Endodermal cell (in vitro differentiated cells): ENCODE results near the gene RNF224. TPM values are rescaled to one million over a fixed set of nuclear protein-coding genes. Genes with fewer than 3 reads are reported as not detected.

Experiments
- DNase-seq: peaks from one replicate; pipeline ENCODE4 v3.0.0-alpha.2; 2017
- H3K27ac ChIP-seq: 2 replicates; pipeline ENCODE4 v1.5.1; 2013; ENCODE audit warnings: mild to moderate bottlenecking, low read depth, low read length, moderate library complexity
- H3K27me3 ChIP-seq: 2 replicates; pipeline ENCODE4 v1.6.1; 2013; ENCODE audit warnings: mild to moderate bottlenecking, low read length, moderate library complexity; ENCODE audit not compliant: insufficient read depth, control insufficient read depth, poor library complexity, severe bottlenecking
- H3K36me3 ChIP-seq: 2 replicates; pipeline ENCODE4 v1.7.0; 2013; ENCODE audit warnings: mild to moderate bottlenecking, low read length, moderate library complexity; ENCODE audit not compliant: control insufficient read depth, insufficient read depth
- H3K4me1 ChIP-seq: one replicate; pipeline ENCODE4 v1.7.0; 2013; ENCODE audit warnings: low read length; ENCODE audit not compliant: control insufficient read depth, insufficient read depth
- H3K4me3 ChIP-seq: 2 replicates; pipeline ENCODE4 v1.5.1; 2013; ENCODE audit warnings: mild to moderate bottlenecking, low read length, moderate library complexity
- H3K9ac ChIP-seq: 2 replicates; pipeline ENCODE4 v1.6.1; 2013; ENCODE audit warnings: mild to moderate bottlenecking, low read length, moderate library complexity; ENCODE audit not compliant: poor library complexity, severe bottlenecking; ENCODE audit errors: extremely low read depth
- H3K9me3 ChIP-seq: 2 replicates; pipeline ENCODE4 v1.6.1; 2013; ENCODE audit warnings: mild to moderate bottlenecking, low read length, moderate library complexity; ENCODE audit not compliant: control insufficient read depth
- H3K27ac Mint-ChIP-seq: 2 replicates; pipeline ENCODE4 v1.8.0; 2020; ENCODE audit warnings: mixed read lengths
- H3K27me3 Mint-ChIP-seq: 2 replicates; pipeline ENCODE4 v1.8.0; 2021; ENCODE audit warnings: mild to moderate bottlenecking, mixed read lengths; ENCODE audit not compliant: insufficient read depth
- H3K36me3 Mint-ChIP-seq: 2 replicates; pipeline ENCODE4 v1.8.0; 2020; ENCODE audit warnings: low read depth, mixed read lengths
- H3K4me1 Mint-ChIP-seq: 2 replicates; pipeline ENCODE4 v1.8.0; 2020; ENCODE audit warnings: mixed read lengths
- H3K4me3 Mint-ChIP-seq: 2 replicates; pipeline ENCODE4 v1.8.0; 2020; ENCODE audit warnings: mild to moderate bottlenecking, moderate library complexity, mixed read lengths
- H3K9me3 Mint-ChIP-seq: 2 replicates; pipeline ENCODE4 v1.8.0; 2020; ENCODE audit warnings: mild to moderate bottlenecking, mixed read lengths
- CTCF ChIP-seq: fragments of 200-600 bp; sonication (generic); conservative IDR thresholded peaks from 2 replicates; pipeline ENCODE4 v1.5.0; 2021; ENCODE audit warnings: antibody characterized with exemption, mild to moderate bottlenecking
- WGBS, 2 experiments: methylation state at CpG; one replicate each; pipeline versions ENCODE4 v1.1.5 to v1.1.7; 2013; ENCODE audit warnings: missing lambda C conversion rate in 2 of 2, mixed read lengths in 1 of 2; ENCODE audit not compliant: insufficient coverage in 1 of 2, insufficient read length in 1 of 2; 5-methylcytosine and 5-hydroxymethylcytosine counted together
- total RNA-seq, 2 donors: library from RNA; stranded (reverse); fragmentation: NEBNext Ultra II Directional in 1 of 2; extraction: Animal tissue kit (Norgen Biotek cat#: 25700) in 1 of 2; gene quantifications; 2 replicates in 1 of 2; 3 replicates in 1 of 2; pipeline ENCODE4 v1.2.1, GENCODE V29; 2021

RNF224 gene
- total RNA-seq, 2 donors from 2014 or later = 0.24 to 0.38 TPM

DNA sequence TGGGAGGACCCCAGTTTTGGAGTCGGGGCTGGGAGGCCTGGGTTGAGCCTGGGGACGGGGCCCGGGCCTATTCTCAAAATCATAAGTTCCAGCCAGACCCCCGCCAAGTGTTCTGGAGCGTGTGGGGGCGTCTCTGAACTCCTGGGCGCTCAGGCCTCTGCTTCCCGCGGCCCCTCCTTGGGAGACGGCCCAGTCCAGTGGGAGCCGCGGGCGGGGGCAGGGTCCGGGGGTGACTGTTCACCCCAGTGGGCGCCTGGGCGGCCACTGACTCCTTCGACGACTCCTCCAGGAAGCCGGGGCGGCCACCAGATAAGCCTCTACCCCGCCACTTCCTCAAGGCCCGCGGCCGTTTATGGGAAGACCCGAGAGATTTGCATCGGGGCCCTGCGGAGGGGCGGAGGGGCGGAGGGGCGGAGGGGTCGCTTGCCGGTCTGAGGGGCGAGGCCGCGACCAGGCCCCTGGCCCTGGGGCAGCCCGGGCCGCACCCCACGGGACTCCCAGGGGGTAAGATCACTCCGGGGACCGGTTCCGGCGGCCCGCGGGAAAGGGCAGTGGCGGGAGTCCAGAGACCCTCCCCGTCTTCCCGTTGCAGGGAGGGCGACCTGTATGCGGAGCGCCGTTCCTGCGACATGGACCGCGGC, 50.9 kb downstream of the RNF224 start:
- Mint-ChIP-seq H3K4me1 (peaks cover 20% of the 10 kb centered on the region), H3K27ac (peak overlapping the region; percentile 80), H3K36me3 (peaks cover 12% of the 10 kb centered on the region), H3K9me3 (no peaks in the 10 kb centered on the region), H3K27me3 (peaks cover 10% of the 10 kb centered on the region), H3K4me3 (peak overlapping the region; percentile 59)
- Histone ChIP-seq H3K9ac (peak overlapping the region; percentile 55), H3K4me3 (peak overlapping the region; percentile 73), H3K36me3 (peaks cover 8% of the 10 kb centered on the region), H3K4me1 (peaks cover 10% of the 10 kb centered on the region), H3K27me3 (no peaks in the 10 kb centered on the region), H3K27ac (no peak overlapping the region), H3K9me3 (no peaks in the 10 kb centered on the region)
- 36 to 56% methylated on average over 27 to 54 of the region's 54 CpGs for WGBS, 2 experiments
- DNase-seq = peak; percentile 84
- TF ChIP-seq CTCF = no peak

Other genes starting within 250 kb of the RNF224 start
- gene PTGDS, start 250.0 kb upstream of the RNF224 start, total RNA-seq = 10 to 100 TPM; 13.8 to 22.1 TPM
- gene LCNL1, start 244.5 kb upstream of the RNF224 start, total RNA-seq = 1 to 10 TPM; 1.4 to 2.2 TPM
- gene PAXX, start 235.1 kb upstream of the RNF224 start, total RNA-seq = 10 to 100 TPM; 58.3 to 66.7 TPM
- gene CLIC3, start 230.9 kb upstream of the RNF224 start, total RNA-seq = under 1 TPM in 1 of 2 donors, not detected in 1; 0.46 TPM
- 10 to 100 TPM; 21.5 to 30.0 TPM for gene ABCA2, start 199.3 kb upstream of the RNF224 start, total RNA-seq
- gene FUT7, start 195.4 kb upstream of the RNF224 start, total RNA-seq = not detected
- gene NPDC1, start 181.3 kb upstream of the RNF224 start, total RNA-seq = 10 to 100 TPM; 60.8 to 73.3 TPM
- 1 to 10 TPM; 1.2 to 2.4 TPM for gene ENTPD2, start 173.4 kb upstream of the RNF224 start, total RNA-seq
- 10 to 100 TPM; 20.8 to 24.9 TPM for gene SAPCD2, start 156.9 kb upstream of the RNF224 start, total RNA-seq
- gene UAP1L1, start 150.0 kb upstream of the RNF224 start, total RNA-seq = 1 to 10 TPM; 2.6 to 4.5 TPM
- gene MAN1B1, start 140.5 kb upstream of the RNF224 start, total RNA-seq = 10 to 100 TPM; 62.1 to 63.5 TPM
- gene DPP7, start 112.8 kb upstream of the RNF224 start, total RNA-seq = 10 to 100 TPM; 20.1 to 30.6 TPM
- under 1 TPM; 0.35 to 0.73 TPM for gene GRIN1, start 88.3 kb upstream of the RNF224 start, total RNA-seq
- gene LRRC26, start 57.5 kb upstream of the RNF224 start, total RNA-seq = under 1 TPM in 1 of 2 donors, not detected in 1; 0.53 TPM
- under 1 TPM in 1 of 2 donors, not detected in 1; 0.62 TPM for gene TMEM210, start 55.4 kb upstream of the RNF224 start, total RNA-seq
- gene ANAPC2, start 38.9 kb upstream of the RNF224 start, total RNA-seq = 10 to 100 TPM; 66.5 to 69.2 TPM
- 10 to 100 TPM; 66.5 to 67.7 TPM for gene SSNA1, start 38.8 kb upstream of the RNF224 start, total RNA-seq
- 10 to 100 TPM; 19.0 to 23.9 TPM for gene TPRN, start 26.8 kb upstream of the RNF224 start, total RNA-seq
- gene TMEM203, start 21.9 kb upstream of the RNF224 start, total RNA-seq = 10 to 100 TPM; 34.0 to 39.5 TPM
- 10 to 100 TPM; 39.2 to 41.4 TPM for gene NDOR1, start 21.8 kb upstream of the RNF224 start, total RNA-seq
- 10 to 100 TPM; 10.5 to 15.6 TPM for gene RNF208, start 5.3 kb upstream of the RNF224 start, total RNA-seq
- gene CYSRT1, start 2.3 kb upstream of the RNF224 start, total RNA-seq = 1 to 10 TPM; 1.4 to 1.8 TPM
- under 1 TPM in 1 of 2 donors, not detected in 1; 0.15 TPM for gene SLC34A3, start 3.4 kb downstream of the RNF224 start, total RNA-seq
- 100 to 1,000 TPM; 328 to 415 TPM for gene TUBB4B, start 13.8 kb downstream of the RNF224 start, total RNA-seq
- not detected for gene STPG3, start 23.8 kb downstream of the RNF224 start, total RNA-seq
- gene NELFB, start 27.8 kb downstream of the RNF224 start, total RNA-seq = 10 to 100 TPM; 73.3 to 86.6 TPM
- gene TOR4A, start 50.2 kb downstream of the RNF224 start, total RNA-seq = 10 to 100 TPM; 14.2 to 18.9 TPM
- gene NRARP, start 74.8 kb downstream of the RNF224 start, total RNA-seq = 10 to 100 TPM; 12.1 to 12.9 TPM
- 10 to 100 TPM; 15.5 to 31.0 TPM for gene EXD3, start 195.7 kb downstream of the RNF224 start, total RNA-seq
- gene NOXA1, start 195.9 kb downstream of the RNF224 start, total RNA-seq = 1 to 10 TPM; 5.0 to 5.9 TPM
- under 1 TPM; 0.33 to 0.75 TPM for gene ENTPD8, start 213.9 kb downstream of the RNF224 start, total RNA-seq
- 10 to 100 TPM; 58.9 to 66.0 TPM for gene NSMF, start 231.8 kb downstream of the RNF224 start, total RNA-seq